Measurements from ENCODE around the gene EDN3.

DNA sequence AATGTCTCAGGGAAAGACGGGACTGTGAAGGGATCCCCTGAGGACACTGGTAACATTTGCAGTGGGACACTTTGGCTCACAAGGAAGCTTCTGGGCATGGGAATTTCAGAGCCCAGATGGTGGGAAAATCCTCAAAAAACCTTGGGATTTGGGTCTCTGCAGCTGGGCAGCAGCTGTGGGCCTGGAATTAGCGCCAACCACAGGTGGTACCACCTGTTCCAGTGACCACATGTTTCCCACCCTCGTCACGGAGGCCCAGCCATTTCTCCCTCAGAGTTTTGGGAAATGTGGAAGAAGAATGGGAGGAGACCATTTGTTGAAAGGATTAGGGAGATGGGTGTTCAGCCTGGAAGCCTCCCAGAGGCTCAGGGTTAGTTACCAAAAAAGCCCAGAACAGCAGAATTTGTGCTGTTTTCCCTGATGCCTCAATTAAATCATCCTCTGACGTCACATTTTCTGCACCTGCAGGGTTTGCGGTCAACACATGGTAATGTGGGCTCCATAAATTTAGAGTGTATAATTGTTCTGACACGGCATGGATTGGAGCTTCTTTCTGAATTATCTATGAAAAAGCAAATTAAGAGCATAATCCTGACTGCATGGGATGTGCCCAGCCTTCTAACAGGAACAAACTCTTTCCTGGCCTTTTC, 34.4 kb downstream of the EDN3 start:
- TF ChIP-seq CREB5 (CRISPR knock-in tag; IDR thresholded peaks at IDR 0.05; ENCODE audit: low read depth) = no peak
- TF ChIP-seq ZFP30 (CRISPR knock-in tag; IDR thresholded peaks at IDR 0.05) = no peak
- no peak for TF ChIP-seq GLIS3 (CRISPR knock-in tag; IDR thresholded peaks at IDR 0.05)
- no peak for TF ChIP-seq PATZ1 (CRISPR knock-in tag; IDR thresholded peaks at IDR 0.05; ENCODE audit: borderline replicate concordance)
- no peak for TF ChIP-seq ZNF565 (CRISPR knock-in tag; conservative IDR thresholded peaks at IDR 0.05; ENCODE audit: low read depth)
- TF ChIP-seq ESRRG (CRISPR knock-in tag; IDR thresholded peaks at IDR 0.05) = no peak
- no peak for TF ChIP-seq ZNF8 (CRISPR knock-in tag; IDR thresholded peaks at IDR 0.05)
- TF ChIP-seq OSR1 (CRISPR knock-in tag; IDR thresholded peaks at IDR 0.05) = no peak
- TF ChIP-seq ZFP3 (CRISPR knock-in tag; IDR thresholded peaks at IDR 0.05) = no peak
- TF ChIP-seq ARNTL (CRISPR knock-in tag; IDR thresholded peaks at IDR 0.05; ENCODE audit: borderline replicate concordance, low read depth) = no peak
- TF ChIP-seq RARB (CRISPR knock-in tag; IDR thresholded peaks at IDR 0.05) = no peak
- no peak for TF ChIP-seq SNAI2 (CRISPR knock-in tag; IDR thresholded peaks at IDR 0.05)

All from SK-N-SH treated with all-trans-retinoic acid at 6 μM for 48 hours (cell line).